Right atrium auricular region (tissue), 2 donors: ENCODE data around the gene ZNF48. TPM values are rescaled to one million over a fixed set of nuclear protein-coding genes. Genes with fewer than 3 reads are reported as not detected.
A peak's percentile ranks its signal among the peaks of the same experiment; 100 is the strongest.

Source experiments
- DNase-seq: peaks from one replicate; pipeline ENCODE4 v3.0.0-alpha.2; 2019; ENCODE audit warnings: low spot score
- H3K27ac ChIP-seq, 2 donors: fragments of 200-600 bp; sonication (generic); 1 replicate in 1 of 2; 2 replicates in 1 of 2; pipeline ENCODE4 v1.5.1; 2016 to 2019
- H3K27me3 ChIP-seq, 2 donors: fragments of 200-600 bp; sonication (generic); one replicate each; pipeline versions ENCODE4 v1.5.1 to v1.6.0; 2017 to 2019
- H3K36me3 ChIP-seq: fragments of 200-600 bp; sonication (generic); one replicate; pipeline ENCODE4 v1.5.1; 2016
- H3K4me1 ChIP-seq, 2 donors: fragments of 200-600 bp; sonication (generic); one replicate each; pipeline versions ENCODE4 v1.5.1 to v1.6.0; 2017 to 2019
- H3K4me3 ChIP-seq, 2 donors: fragments of 200-600 bp; sonication (generic); 1 replicate in 1 of 2; 2 replicates in 1 of 2; pipeline ENCODE4 v1.5.1; 2017 to 2019; ENCODE audit warnings: mild to moderate bottlenecking in 1 of 2, moderate library complexity in 1 of 2
- H3K9me3 ChIP-seq, 2 donors: fragments of 200-600 bp; sonication (generic); one replicate each; pipeline ENCODE4 v1.5.1; 2019
- total RNA-seq, 2 donors: library from RNA; depleted of rRNA; stranded (reverse); fragments of >200 nt; gene quantifications; one replicate each; pipeline ENCODE4 v1.1.0, GENCODE V29; 2016
- TF ChIP-seq, protein P1 (sequence below), 2 donors: fragments of 200-600 bp; sonication (generic); IDR thresholded peaks; one replicate each; pipeline ENCODE4 v1.5.1; 2019; ENCODE audit warnings: antibody characterized with exemption in 2 of 2

The ZNF48 gene
- total RNA-seq, 2 donors from 2014 or later, result 5.7 to 10.7 TPM

DNA sequence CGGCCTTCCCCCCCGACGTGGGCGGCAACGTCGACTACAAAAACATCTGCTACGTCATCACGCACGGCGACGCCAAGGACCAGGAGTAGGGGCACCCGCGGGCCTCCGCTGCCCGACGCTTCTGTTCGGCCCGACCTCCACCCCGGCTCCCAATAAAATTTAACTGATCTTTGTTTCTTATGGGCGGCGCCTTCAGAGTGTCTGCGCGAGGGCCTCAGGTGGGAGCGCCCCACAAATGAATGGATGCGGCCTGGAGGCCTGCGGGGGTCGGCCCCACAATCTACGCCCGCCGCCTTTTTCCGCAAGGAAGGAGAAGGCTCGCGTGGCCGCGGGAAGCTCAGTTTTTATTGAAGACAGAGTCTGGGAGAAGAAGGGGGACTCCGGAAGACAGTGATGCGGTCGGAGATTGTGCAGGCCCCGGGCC lies 17.4 kb upstream of the ZNF48 start:
- Histone ChIP-seq H3K4me1 (peaks cover 0 to 15% of the 10 kb centered on the region in 2 donors), H3K27ac (peak overlapping the region; percentile 98 to 100), H3K9me3 (no peaks in the 10 kb centered on the region), H3K4me3 (peak overlapping the region; percentile 63 to 67), H3K36me3 (no peaks in the 10 kb centered on the region), H3K27me3 (no peaks in the 10 kb centered on the region)
- TF ChIP-seq, protein P1, sequence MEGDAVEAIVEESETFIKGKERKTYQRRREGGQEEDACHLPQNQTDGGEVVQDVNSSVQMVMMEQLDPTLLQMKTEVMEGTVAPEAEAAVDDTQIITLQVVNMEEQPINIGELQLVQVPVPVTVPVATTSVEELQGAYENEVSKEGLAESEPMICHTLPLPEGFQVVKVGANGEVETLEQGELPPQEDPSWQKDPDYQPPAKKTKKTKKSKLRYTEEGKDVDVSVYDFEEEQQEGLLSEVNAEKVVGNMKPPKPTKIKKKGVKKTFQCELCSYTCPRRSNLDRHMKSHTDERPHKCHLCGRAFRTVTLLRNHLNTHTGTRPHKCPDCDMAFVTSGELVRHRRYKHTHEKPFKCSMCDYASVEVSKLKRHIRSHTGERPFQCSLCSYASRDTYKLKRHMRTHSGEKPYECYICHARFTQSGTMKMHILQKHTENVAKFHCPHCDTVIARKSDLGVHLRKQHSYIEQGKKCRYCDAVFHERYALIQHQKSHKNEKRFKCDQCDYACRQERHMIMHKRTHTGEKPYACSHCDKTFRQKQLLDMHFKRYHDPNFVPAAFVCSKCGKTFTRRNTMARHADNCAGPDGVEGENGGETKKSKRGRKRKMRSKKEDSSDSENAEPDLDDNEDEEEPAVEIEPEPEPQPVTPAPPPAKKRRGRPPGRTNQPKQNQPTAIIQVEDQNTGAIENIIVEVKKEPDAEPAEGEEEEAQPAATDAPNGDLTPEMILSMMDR (IDR thresholded peaks at IDR 0.05), result no peak
- DNase-seq, result peak; percentile 95

DNA sequence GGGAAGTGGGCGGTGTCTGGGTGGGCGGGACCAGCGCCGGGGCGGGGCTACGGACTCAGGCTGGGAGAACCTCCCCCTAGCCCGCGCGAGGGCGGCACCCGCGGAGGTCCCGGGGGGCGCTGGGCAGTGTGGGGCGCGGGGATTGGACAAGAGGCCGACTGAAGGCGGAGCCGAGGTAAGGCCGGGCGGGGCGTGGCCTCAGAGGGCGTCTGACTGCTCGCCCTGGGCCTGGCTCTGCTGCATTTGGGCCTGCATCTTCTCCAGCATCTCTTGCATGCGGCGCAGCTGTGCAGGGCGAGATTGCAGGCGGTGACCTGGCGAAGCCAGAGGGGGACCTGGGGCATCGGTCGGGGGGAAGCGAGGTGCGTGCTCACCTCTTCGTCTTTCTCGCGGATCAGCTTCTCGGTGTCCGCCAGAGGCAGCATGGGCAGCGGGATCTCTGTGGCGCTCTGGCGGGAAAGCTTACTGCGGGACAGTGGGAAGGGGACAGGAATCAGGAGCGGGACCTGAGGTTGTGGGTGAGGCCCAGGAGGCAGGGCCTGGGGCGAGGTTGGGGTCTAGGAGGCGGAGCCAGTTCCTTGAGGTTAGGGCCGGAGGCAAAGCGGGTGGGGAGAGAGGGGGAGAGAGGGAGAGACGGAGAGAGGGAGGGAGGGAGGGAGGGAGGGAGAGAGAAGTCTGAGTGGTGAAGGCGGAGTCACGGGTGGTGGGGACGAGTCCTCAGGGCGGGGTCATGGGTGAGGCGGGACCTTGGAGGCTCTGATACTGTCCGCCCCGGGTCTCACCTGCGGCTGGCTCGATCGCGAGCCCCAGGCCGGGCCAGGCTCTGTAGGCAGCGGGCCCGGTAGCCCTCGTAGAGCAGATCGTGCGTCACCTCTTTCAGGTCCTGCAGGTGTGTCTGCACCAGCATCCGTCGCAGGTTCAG lies 16.7 kb upstream of the ZNF48 start:
- TF ChIP-seq, protein P1 (IDR thresholded peaks at IDR 0.05), result peak in 1 of 2 donors; percentile 28
- Histone ChIP-seq H3K27ac (peak overlapping the region; percentile 98 to 100), H3K27me3 (no peaks in the 10 kb centered on the region), H3K4me1 (peaks cover 0 to 15% of the 10 kb centered on the region in 2 donors), H3K36me3 (no peaks in the 10 kb centered on the region), H3K4me3 (peak overlapping the region; percentile 63 to 67), H3K9me3 (no peaks in the 10 kb centered on the region)
- DNase-seq, result peak; percentile 99

DNA sequence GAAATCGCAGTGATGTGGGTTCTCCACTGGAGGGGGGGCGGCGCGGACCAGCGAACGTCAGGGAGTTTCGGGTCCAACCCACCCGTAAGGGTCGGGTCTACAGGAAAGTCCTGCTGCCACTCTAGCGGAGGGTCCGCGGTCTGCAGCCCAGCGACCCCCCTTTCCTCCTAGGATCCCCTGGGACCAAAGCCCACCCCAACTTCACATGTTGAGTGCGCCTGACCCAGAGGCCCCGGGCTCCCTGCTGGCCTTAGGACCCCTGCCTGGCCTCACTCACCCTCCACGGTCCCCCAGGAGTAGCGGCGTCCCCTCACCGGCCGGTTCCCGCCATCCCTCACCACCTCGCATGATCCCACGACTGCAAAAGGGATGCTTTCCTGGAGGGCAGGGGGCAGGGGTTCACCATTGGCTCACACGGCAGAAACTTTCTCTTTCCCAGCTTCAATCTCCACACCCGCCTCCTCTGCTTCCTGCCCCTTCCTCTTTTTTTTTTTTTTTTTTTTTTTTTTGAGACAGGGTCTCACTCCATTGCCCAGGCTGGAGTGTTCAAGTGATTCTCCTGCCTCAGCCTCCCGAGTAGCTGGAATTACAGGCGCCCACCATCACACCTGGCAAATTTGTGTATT lies 15.9 kb upstream of the ZNF48 start:
- no peaks in the 10 kb centered on the region for H3K36me3 ChIP-seq
- peak overlapping the region; percentile 63 to 67 for H3K4me3 ChIP-seq
- peak overlapping the region; percentile 98 to 100 for H3K27ac ChIP-seq
- TF ChIP-seq, protein P1 (IDR thresholded peaks at IDR 0.05), result no peak
- no peaks in the 10 kb centered on the region for H3K27me3 ChIP-seq
- DNase-seq, result no peak
- H3K4me1 ChIP-seq, result peaks cover 0 to 15% of the 10 kb centered on the region in 2 donors
- no peaks in the 10 kb centered on the region for H3K9me3 ChIP-seq

DNA sequence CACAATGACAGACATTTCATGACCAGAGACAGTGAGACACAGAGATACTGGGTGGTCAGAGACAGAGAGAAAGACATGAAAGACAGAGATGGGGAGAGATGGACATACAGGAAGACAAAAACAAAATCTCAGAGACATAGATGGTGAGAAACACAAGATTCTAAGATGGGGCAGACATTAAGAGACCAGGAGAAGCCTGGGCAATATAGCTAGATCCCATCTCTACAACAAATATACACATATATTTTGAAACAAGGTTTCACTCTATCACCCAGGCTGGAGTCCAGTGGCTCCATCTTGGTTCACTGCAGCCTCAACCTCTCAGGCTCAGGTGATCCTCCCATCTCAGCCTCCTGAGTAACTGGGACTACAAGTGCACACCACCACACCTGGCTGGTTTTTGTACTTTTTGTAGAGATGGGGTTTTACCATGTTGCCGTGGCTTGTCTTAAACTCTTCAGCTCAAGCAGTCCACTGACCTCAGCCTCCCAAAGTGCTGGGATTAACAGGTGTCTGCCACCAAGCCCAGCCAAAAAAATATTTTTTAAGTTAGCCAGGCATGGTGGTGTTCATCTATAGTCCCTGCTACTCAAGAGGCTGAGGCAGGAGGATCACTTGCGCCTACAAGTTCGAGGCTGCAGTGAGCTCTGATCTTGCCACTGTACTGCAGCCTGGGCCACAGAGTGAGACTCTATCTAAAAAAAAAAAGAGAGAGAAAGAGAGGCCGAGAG lies 15.0 kb upstream of the ZNF48 start:
- peaks cover 0 to 15% of the 10 kb centered on the region in 2 donors for H3K4me1 ChIP-seq
- H3K4me3 ChIP-seq, result no peak overlapping the region
- no peaks in the 10 kb centered on the region for H3K36me3 ChIP-seq
- no peaks in the 10 kb centered on the region for H3K9me3 ChIP-seq
- DNase-seq, result no peak
- H3K27ac ChIP-seq, result no peak overlapping the region
- TF ChIP-seq, protein P1 (IDR thresholded peaks at IDR 0.05), result no peak
- no peaks in the 10 kb centered on the region for H3K27me3 ChIP-seq

DNA sequence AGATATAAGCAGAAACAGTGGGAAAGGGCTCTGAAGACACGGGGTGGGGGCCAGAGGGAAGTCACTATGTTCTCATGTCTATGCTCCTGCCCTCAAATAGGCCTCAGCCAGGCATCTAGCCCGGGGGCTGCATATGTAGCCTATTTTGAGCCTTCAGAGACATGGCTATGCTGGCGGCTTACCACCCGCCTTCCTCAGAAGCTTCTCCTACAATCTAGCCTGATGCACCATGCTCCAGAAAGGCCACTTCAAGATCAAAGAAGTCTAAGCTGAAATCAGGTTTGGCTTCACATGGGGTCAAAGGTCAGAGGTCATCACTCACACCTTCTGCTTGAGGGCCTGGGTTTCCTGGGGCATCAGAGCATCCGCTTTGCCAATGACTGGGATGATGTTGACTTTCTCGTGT lies 14.4 kb upstream of the ZNF48 start:
- Histone ChIP-seq H3K4me1 (peaks cover 0 to 15% of the 10 kb centered on the region in 2 donors), H3K4me3 (no peak overlapping the region), H3K9me3 (no peaks in the 10 kb centered on the region), H3K27me3 (no peaks in the 10 kb centered on the region), H3K36me3 (no peaks in the 10 kb centered on the region), H3K27ac (no peak overlapping the region)
- DNase-seq, result no peak
- TF ChIP-seq, protein P1 (IDR thresholded peaks at IDR 0.05), result no peak
